ENCODE measurements around the gene ENTPD5.

ENTPD5 gene

DNA sequence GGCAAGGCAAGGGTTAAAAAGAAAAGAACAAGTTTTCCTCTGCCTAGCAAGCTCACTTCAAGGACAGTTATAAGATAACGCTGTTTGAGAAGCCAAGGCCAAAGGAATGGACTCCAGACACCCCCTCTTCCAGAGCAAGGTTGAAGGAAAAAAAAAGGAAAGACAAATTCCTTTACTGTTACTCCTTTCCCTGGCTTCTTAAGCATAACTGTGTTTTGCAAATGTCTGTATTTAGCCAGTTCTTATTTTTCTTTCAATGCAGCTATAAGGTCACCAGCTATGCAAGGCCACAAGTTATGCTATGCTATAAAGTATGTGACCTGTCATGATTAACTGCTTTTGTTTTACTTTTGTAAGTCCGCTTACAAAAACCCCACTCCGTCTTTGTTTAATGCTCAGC is 105.8 kb downstream of the ENTPD5 start:
- no peak for TF ChIP-seq ZFX (IDR thresholded peaks at IDR 0.05; ENCODE audit: borderline replicate concordance)
- TF ChIP-seq, protein P1, sequence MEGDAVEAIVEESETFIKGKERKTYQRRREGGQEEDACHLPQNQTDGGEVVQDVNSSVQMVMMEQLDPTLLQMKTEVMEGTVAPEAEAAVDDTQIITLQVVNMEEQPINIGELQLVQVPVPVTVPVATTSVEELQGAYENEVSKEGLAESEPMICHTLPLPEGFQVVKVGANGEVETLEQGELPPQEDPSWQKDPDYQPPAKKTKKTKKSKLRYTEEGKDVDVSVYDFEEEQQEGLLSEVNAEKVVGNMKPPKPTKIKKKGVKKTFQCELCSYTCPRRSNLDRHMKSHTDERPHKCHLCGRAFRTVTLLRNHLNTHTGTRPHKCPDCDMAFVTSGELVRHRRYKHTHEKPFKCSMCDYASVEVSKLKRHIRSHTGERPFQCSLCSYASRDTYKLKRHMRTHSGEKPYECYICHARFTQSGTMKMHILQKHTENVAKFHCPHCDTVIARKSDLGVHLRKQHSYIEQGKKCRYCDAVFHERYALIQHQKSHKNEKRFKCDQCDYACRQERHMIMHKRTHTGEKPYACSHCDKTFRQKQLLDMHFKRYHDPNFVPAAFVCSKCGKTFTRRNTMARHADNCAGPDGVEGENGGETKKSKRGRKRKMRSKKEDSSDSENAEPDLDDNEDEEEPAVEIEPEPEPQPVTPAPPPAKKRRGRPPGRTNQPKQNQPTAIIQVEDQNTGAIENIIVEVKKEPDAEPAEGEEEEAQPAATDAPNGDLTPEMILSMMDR (IDR thresholded peaks at IDR 0.05): no peak
- no peak overlapping the region for H3K27ac ChIP-seq

DNA sequence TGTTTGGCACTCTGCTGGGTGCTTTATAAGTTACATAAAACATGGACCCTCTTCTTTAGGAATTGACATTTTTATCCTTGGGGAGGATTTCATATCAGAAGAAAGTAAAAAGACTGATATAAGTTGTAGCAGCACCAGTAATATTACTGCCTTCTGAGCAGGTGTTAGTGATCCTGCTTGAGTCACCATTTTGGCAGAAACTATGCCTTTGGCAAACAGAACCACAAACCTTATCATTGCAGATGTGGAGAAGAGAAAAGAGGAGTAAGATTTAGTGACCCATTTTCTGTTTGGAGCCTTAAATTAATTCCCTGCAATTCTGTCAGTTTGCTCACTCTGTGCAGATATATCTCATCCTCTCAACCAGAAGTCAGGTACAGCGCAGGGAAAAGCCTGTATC is 109.4 kb downstream of the ENTPD5 start:
- H3K27ac ChIP-seq: no peak overlapping the region
- TF ChIP-seq, protein P1 (IDR thresholded peaks at IDR 0.05): no peak
- TF ChIP-seq ZFX (IDR thresholded peaks at IDR 0.05; ENCODE audit: borderline replicate concordance): no peak

All from 22Rv1 (cell line).